ENCODE data around the gene OR10A6.

OR10A6 gene

DNA sequence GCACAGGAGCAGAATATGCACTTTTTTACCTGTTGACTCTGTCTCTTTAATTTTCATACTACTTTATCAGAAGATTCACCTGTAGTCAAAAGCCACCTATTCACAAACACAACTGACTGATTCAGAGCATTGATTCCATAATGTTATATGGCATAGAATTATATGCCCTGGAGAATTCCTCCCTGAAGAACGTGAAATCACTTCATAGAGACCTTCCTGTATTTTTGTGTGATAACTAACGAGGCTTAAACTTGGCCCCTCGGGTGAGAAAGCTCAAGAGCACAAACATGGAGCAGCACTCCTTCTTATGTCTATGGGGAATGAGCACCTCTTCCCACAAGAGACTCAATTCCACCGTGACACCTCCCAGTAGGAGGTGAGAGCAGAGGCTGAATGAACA is at the start of gene OR10A6:
Gene OR10A6 (minus strand): TSS at position 101 of the 400 bp plus-strand sequence. CDS start 2,606 bp downstream, outside the sequence.
- no peak within 1 kb of the TSS for H3K4me3 ChIP-seq (ENCODE audit: low read depth, low read length)
- no peak for TF ChIP-seq CTCF (IDR thresholded peaks at IDR 0.05; ENCODE audit: low read depth, low read length)

DNA sequence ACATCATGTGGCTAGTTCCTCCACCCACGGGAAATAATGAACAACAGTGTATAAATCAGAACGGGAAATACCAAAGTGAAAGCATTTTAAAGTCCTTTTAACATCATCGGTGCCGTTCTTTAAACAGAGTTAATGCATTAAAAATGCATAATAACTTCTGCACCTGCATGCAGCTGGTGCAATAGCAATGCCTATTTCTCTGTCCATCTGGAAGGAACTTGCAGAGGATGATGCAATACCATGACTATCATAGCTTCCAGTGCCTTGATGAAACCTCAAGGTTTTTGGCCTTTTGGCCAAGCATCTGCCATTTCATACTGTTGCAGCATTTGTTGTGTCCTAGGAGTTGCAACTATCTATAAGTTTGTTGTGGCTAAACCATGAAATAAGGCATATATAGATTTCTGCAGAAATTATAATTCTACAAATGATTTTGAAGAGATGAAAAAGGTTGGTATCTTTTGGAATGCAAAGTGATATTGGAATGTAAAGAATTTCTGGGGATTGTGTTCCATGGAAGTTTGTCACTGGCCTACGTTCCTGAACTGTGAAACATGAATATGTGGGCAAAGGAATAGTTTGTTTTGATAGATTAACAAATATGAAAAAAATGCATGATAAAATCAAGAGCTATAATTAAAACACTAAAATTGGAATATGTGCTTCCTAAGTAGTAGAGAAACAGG is 46.3 kb upstream of the OR10A6 start:
- TF ChIP-seq CTCF (IDR thresholded peaks at IDR 0.05; ENCODE audit: low read depth, low read length) = no peak
- peak overlapping the region; percentile 2; the same call in 1 of the 2 replicates for H3K4me3 ChIP-seq (ENCODE audit: low read depth, low read length)

GRCh38 chr11:7974668-7975067 is 43.6 kb upstream of the OR10A6 start:
- no peak overlapping the region for H3K4me3 ChIP-seq (ENCODE audit: low read depth, low read length)
- no peak for TF ChIP-seq CTCF (IDR thresholded peaks at IDR 0.05; ENCODE audit: low read depth, low read length)

GRCh38 chr11:7973011-7973410 is 41.9 kb upstream of the OR10A6 start:
- TF ChIP-seq CTCF (IDR thresholded peaks at IDR 0.05; ENCODE audit: low read depth, low read length) = no peak
- H3K4me3 ChIP-seq (ENCODE audit: low read depth, low read length) = no peak overlapping the region

DNA sequence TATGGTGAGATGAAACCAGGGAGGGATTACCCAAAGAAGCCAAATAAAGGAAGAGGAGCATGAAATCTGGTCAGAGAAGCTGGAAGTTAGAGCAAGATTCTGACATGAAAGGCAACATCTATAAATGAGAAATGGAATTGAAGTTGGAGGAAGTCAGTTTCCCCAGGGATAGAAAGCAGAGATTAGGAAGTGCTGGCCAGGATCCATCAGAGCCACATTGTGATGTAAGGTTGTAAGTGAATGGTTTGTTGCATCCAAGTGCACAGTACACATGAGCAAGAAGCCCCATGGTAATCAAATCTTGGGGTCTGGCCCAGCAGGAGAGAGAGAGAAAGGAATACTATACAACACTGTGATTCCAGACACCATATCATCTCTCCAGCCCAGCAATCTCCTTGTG is 40.8 kb upstream of the OR10A6 start:
- TF ChIP-seq CTCF (IDR thresholded peaks at IDR 0.05; ENCODE audit: low read depth, low read length) = no peak
- no peak overlapping the region for H3K4me3 ChIP-seq (ENCODE audit: low read depth, low read length)

DNA sequence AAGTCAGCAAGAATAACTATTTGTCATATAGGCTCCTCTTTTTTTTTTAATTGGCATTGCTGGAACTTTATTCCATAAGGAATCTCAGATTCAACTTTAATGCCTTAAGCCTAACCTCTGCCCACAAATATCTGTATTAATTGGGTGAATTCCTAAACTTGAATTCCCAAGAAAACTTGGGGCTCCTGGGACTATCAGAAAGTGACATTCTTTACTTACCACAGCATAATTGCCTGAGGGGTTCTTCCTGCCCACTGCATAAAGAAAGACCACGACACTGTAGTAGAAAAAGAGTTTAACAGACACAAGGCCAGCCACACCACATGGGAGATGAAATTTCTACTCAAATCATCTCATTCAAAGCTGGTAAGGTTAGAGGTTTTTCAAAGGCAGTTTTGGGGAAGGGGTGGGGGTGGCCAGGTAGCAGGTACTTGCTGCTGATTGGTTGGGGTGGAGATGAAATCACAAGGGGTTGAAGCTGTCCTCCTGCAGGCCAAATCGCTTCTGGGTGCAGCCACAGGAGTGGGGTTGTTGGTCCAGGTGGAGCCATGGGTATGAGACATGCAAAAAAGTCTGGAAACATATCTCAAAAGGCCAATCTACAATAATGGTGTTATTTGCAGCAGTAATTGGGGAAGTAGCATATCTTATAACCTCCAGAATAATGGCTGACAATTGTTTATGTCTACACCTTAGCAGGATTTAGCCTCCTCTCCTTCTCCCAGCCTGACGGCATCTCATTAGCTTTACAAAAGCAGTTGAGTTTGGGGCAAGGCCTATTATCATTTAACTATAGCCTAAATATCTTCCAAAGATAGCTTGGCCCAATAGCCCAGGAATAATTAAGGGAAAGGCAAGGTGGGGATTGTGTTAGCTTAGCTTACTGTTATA is 38.9 kb upstream of the OR10A6 start:
- TF ChIP-seq CTCF (IDR thresholded peaks at IDR 0.05; ENCODE audit: low read depth, low read length) = no peak
- H3K4me3 ChIP-seq (ENCODE audit: low read depth, low read length) = no peak overlapping the region

GRCh38 chr11:7968686-7969085 is 37.6 kb upstream of the OR10A6 start:
- no peak overlapping the region for H3K4me3 ChIP-seq (ENCODE audit: low read depth, low read length)

More at GRCh38 chr11:7968686-7969085, 37.6 kb upstream of the OR10A6 start:
- no peak for TF ChIP-seq CTCF (IDR thresholded peaks at IDR 0.05; ENCODE audit: low read depth, low read length)
